GM23338 (cell line): ENCODE data around the gene LRMDA.

ENCODE experiments used
- CREB1 ChIP-seq: fragments of 250-450 bp; sonication (Bioruptor Pico); IDR thresholded peaks from 2 replicates; pipeline ENCODE4 v1.5.0; 2020; ENCODE audit warnings: low read depth, mild to moderate bottlenecking, moderate library complexity
- EZH2 ChIP-seq: fragments of 200-600 bp; sonication (generic); IDR thresholded peaks from one replicate; pipeline ENCODE4 v1.8.0; 2017; ENCODE audit warnings: antibody characterized with exemption, mild to moderate bottlenecking, low read depth; ENCODE audit not compliant: unreplicated experiment
- EZH2phosphoT487 ChIP-seq: fragments of 200-600 bp; sonication (generic); IDR thresholded peaks from one replicate; pipeline ENCODE4 v1.8.1; 2018; ENCODE audit warnings: antibody characterized with exemption; ENCODE audit not compliant: unreplicated experiment
- NANOG ChIP-seq: IDR thresholded peaks from 2 replicates; pipeline ENCODE4 v1.6.1; 2016; ENCODE audit warnings: antibody characterized with exemption, borderline replicate concordance
- POLR2AphosphoS5 ChIP-seq: IDR thresholded peaks from 2 replicates; pipeline ENCODE4 v1.6.1; 2016; ENCODE audit warnings: antibody characterized with exemption, low read depth
- REST ChIP-seq: IDR thresholded peaks from one replicate; pipeline ENCODE4 v1.6.1; 2018; ENCODE audit warnings: antibody characterized with exemption; ENCODE audit not compliant: unreplicated experiment
- TF ChIP-seq, protein P1 (sequence below), 2 experiments: fragments of 200-600 bp in 1 of 2; sonication (generic) in 1 of 2; conservative IDR thresholded peaks; 2 replicates each; pipeline versions ENCODE4 v1.5.1 to v1.6.1; 2016 to 2017; ENCODE audit warnings: antibody characterized with exemption in 2 of 2, low read depth in 2 of 2, mild to moderate bottlenecking in 2 of 2, moderate library complexity in 1 of 2

GRCh38 chr10:75399461-75400162, 31.8 kb upstream of the LRMDA start:
- TF ChIP-seq EZH2, result peak; percentile 75
- TF ChIP-seq, protein P1, sequence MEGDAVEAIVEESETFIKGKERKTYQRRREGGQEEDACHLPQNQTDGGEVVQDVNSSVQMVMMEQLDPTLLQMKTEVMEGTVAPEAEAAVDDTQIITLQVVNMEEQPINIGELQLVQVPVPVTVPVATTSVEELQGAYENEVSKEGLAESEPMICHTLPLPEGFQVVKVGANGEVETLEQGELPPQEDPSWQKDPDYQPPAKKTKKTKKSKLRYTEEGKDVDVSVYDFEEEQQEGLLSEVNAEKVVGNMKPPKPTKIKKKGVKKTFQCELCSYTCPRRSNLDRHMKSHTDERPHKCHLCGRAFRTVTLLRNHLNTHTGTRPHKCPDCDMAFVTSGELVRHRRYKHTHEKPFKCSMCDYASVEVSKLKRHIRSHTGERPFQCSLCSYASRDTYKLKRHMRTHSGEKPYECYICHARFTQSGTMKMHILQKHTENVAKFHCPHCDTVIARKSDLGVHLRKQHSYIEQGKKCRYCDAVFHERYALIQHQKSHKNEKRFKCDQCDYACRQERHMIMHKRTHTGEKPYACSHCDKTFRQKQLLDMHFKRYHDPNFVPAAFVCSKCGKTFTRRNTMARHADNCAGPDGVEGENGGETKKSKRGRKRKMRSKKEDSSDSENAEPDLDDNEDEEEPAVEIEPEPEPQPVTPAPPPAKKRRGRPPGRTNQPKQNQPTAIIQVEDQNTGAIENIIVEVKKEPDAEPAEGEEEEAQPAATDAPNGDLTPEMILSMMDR (conservative IDR thresholded peaks at IDR 0.05; ENCODE audit: low read depth in 2 of 2), result peak; percentile 19 to 64; a peak in 2 of 4 replicates
- TF ChIP-seq POLR2AphosphoS5, result no peak
- TF ChIP-seq NANOG, result no peak
- no peak for TF ChIP-seq CREB1 (CRISPR knock-in tag)
- no peak for TF ChIP-seq REST
- TF ChIP-seq EZH2phosphoT487, result no peak
